ENCODE results near the gene RPL22L1. TPM values are rescaled to one million over a fixed set of nuclear protein-coding genes. Genes with fewer than 3 reads are reported as not detected.

RPL22L1 gene
- total RNA-seq, 1 experiment from 2014 or later, result 40.0 TPM

DNA sequence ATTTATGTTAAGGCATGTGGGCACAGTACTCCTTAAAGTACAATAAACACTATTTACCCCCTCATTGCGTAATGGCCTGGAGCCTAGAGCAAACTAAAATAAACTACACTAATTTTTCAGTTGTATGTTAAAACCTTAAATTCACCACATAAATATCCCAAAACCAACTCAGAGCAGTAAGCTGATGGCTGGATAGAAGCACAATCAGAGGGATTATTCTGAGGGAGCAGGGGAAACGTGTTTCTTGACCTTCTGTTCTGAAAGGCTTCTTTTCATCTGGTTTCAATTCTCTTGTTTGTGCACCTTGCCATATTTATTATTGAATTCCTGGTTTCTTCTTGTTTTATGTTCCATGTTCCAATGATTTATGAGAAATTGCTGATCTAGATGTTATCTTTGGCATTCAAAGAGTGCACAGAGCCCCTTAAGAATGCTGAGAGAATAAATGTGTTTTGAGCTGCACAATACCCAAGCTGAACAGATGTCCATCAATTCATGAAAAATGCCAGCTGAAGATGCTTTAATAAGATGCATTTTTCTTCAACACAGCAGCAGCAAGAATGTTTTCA is 29.6 kb downstream of the RPL22L1 start:
- H3K9me2 ChIP-seq (replicated peaks; ENCODE audit: low read length), result no peaks in the 10 kb centered on the region
- no peaks in the 10 kb centered on the region for H3F3A ChIP-seq (ENCODE audit: low read length, unreplicated experiment)
- H2AFZ ChIP-seq (ENCODE audit: low read length), result no peak overlapping the region
- H3K9ac ChIP-seq (ENCODE audit: low read length), result no peak overlapping the region
- H3K79me2 ChIP-seq (ENCODE audit: low read length), result no peaks in the 10 kb centered on the region
- intact Hi-C loops (cut with micrococcal nuclease), result no loop called here
- ATAC-seq, result no peak
- POLR2A ChIA-PET (ENCODE audit: unreplicated experiment), result no interaction called here
- H3K4me1 ChIP-seq (ENCODE audit: insufficient read depth, low read length), result no peaks in the 10 kb centered on the region
- no peaks in the 10 kb centered on the region for H3K9me3 ChIP-seq (ENCODE audit: low read length)
- H3K36me3 ChIP-seq (ENCODE audit: low read depth, low read length), result no peaks in the 10 kb centered on the region
- no peak overlapping the region for H3K27ac ChIP-seq (ENCODE audit: low read length)
- no peaks in the 10 kb centered on the region for H3K27me3 ChIP-seq (ENCODE audit: low read length)
- DNase-seq, result no peak
- CTCF ChIA-PET, result no interaction called here
- no peak overlapping the region for H3K4me2 ChIP-seq (ENCODE audit: low read length)
- H3K4me3 ChIP-seq (ENCODE audit: low read length), result no peak overlapping the region
- TF ChIP-seq CTCF (conservative IDR thresholded peaks at IDR 0.05; ENCODE audit: low read depth, low read length) (no peak), EZH2phosphoT487 (IDR thresholded peaks at IDR 0.05; ENCODE audit: borderline replicate concordance, low read length) (no peak), EZH2 (IDR thresholded peaks at IDR 0.05; ENCODE audit: low read length, unreplicated experiment) (no peak)
- H4K20me1 ChIP-seq (ENCODE audit: low read length), result no peaks in the 10 kb centered on the region
- BruUV-seq (replicated peaks), result no TSS peak

GRCh38 chr3:170839518-170840100 is 30.4 kb downstream of the RPL22L1 start:
- no peaks in the 10 kb centered on the region for H3K79me2 ChIP-seq (ENCODE audit: low read length)
- BruUV-seq (replicated peaks), result no TSS peak
- DNase-seq (peak; percentile 29), ATAC-seq (0 out of 2 replicates have a peak, but pooled peaks have one; percentile 15)
- H3F3A ChIP-seq (ENCODE audit: low read length, unreplicated experiment), result no peaks in the 10 kb centered on the region
- ChIA-PET POLR2A (ENCODE audit: unreplicated experiment) (no interaction called here), CTCF (no interaction called here)
- H2AFZ ChIP-seq (ENCODE audit: low read length), result no peak overlapping the region
- H3K9me2 ChIP-seq (replicated peaks; ENCODE audit: low read length), result no peaks in the 10 kb centered on the region
- no peak overlapping the region for H3K4me3 ChIP-seq (ENCODE audit: low read length)
- H3K4me2 ChIP-seq (ENCODE audit: low read length), result no peak overlapping the region
- H3K4me1 ChIP-seq (ENCODE audit: insufficient read depth, low read length), result no peaks in the 10 kb centered on the region
- no peaks in the 10 kb centered on the region for H3K27me3 ChIP-seq (ENCODE audit: low read length)
- H4K20me1 ChIP-seq (ENCODE audit: low read length), result no peaks in the 10 kb centered on the region
- H3K27ac ChIP-seq (ENCODE audit: low read length), result no peak overlapping the region
- H3K9me3 ChIP-seq (ENCODE audit: low read length), result no peaks in the 10 kb centered on the region
- no peak overlapping the region for H3K9ac ChIP-seq (ENCODE audit: low read length)
- no peaks in the 10 kb centered on the region for H3K36me3 ChIP-seq (ENCODE audit: low read depth, low read length)
- intact Hi-C loops (cut with micrococcal nuclease), result no loop called here
- TF ChIP-seq CTCF (conservative IDR thresholded peaks at IDR 0.05; ENCODE audit: low read depth, low read length), result no peak
- no peak for TF ChIP-seq EZH2 (IDR thresholded peaks at IDR 0.05; ENCODE audit: low read length, unreplicated experiment)
- no peak for TF ChIP-seq EZH2phosphoT487 (IDR thresholded peaks at IDR 0.05; ENCODE audit: borderline replicate concordance, low read length)

DNA sequence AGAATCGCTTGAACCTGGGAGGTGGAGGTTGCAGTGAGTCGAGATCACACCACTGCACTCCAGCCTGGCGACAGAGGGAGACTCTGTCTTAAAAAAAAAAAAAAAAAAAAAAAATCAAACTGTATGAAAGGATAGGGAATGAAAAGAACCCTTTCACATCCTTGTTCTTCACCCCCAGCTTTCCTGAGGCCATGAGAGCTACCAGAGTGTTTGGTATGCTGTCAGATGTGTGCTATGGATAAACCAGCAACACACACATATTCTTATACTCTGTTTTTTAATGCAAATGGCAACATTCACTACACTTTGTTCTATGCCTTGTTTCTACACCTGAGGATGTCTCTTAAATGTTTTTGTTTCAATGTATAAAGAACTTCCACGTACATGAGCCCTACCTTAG is 33.5 kb downstream of the RPL22L1 start:
- H4K20me1 ChIP-seq (ENCODE audit: low read length), result no peaks in the 10 kb centered on the region
- H3K9ac ChIP-seq (ENCODE audit: low read length), result no peak overlapping the region
- ATAC-seq, result no peak
- intact Hi-C loops (cut with micrococcal nuclease), result no loop called here
- no peaks in the 10 kb centered on the region for H3K9me3 ChIP-seq (ENCODE audit: low read length)
- no peak overlapping the region for H3K27ac ChIP-seq (ENCODE audit: low read length)
- H3K4me1 ChIP-seq (ENCODE audit: insufficient read depth, low read length), result no peaks in the 10 kb centered on the region
- no peak for DNase-seq
- no peak overlapping the region for H3K4me2 ChIP-seq (ENCODE audit: low read length)
- H3F3A ChIP-seq (ENCODE audit: low read length, unreplicated experiment), result no peaks in the 10 kb centered on the region
- BruUV-seq (replicated peaks), result no TSS peak
- ChIA-PET CTCF (no interaction called here), POLR2A (ENCODE audit: unreplicated experiment) (no interaction called here)
- H3K4me3 ChIP-seq (ENCODE audit: low read length), result no peak overlapping the region
- no peak overlapping the region for H2AFZ ChIP-seq (ENCODE audit: low read length)
- no peaks in the 10 kb centered on the region for H3K79me2 ChIP-seq (ENCODE audit: low read length)
- no peaks in the 10 kb centered on the region for H3K36me3 ChIP-seq (ENCODE audit: low read depth, low read length)
- TF ChIP-seq EZH2phosphoT487 (IDR thresholded peaks at IDR 0.05; ENCODE audit: borderline replicate concordance, low read length), result no peak
- H3K27me3 ChIP-seq (ENCODE audit: low read length), result no peaks in the 10 kb centered on the region
- no peaks in the 10 kb centered on the region for H3K9me2 ChIP-seq (replicated peaks; ENCODE audit: low read length)

All from PC-3 (cell line).